ENCODE measurements around the gene RPL10A.
"Not testable (repeated sequence)": the region's sequence is repeated elsewhere in the genome, so short reads cannot be mapped to it uniquely, and the experiment has no call there.

Gene RPL10A

GRCh38 chr6:35506536-35506935, 38.3 kb downstream of the RPL10A start:
- Histone ChIP-seq H3K4me1 (ENCODE audit: control insufficient read depth in 5 of 5, insufficient read depth in 5 of 5, low read length in 5 of 5) (peaks cover 0 to 4% (median 0%) of the 10 kb centered on the region in 5 donors), H3K27ac (ENCODE audit: low read depth, low read length) (no peak overlapping the region), H3K27me3 (ENCODE audit: control insufficient read depth in 5 of 5, insufficient read depth in 4 of 5, low read length in 5 of 5) (peaks cover 28 to 66% (median 48%) of the 10 kb centered on the region in 5 donors), H3K4me3 (ENCODE audit: low read depth in 1 of 5, low read length in 5 of 5) (no peak overlapping the region), H3K9me3 (ENCODE audit: control insufficient read depth in 5 of 5, low read length in 5 of 5) (peaks cover 0 to 5% (median 0%) of the 10 kb centered on the region in 5 donors), H3K9ac (ENCODE audit: low read length in 5 of 5) (no peak overlapping the region), H3K36me3 (ENCODE audit: control insufficient read depth in 5 of 5, insufficient read depth in 5 of 5, low read length in 5 of 5) (no peaks in the 10 kb centered on the region)

GRCh38 chr6:35507221-35507620, 39.0 kb downstream of the RPL10A start:
- Histone ChIP-seq H3K4me3 (ENCODE audit: low read depth in 1 of 5, low read length in 5 of 5) (no peak overlapping the region), H3K27ac (ENCODE audit: low read depth, low read length) (no peak overlapping the region), H3K36me3 (ENCODE audit: control insufficient read depth in 5 of 5, insufficient read depth in 5 of 5, low read length in 5 of 5) (no peaks in the 10 kb centered on the region), H3K4me1 (ENCODE audit: control insufficient read depth in 5 of 5, insufficient read depth in 5 of 5, low read length in 5 of 5) (peaks cover 0 to 5% (median 0%) of the 10 kb centered on the region in 5 donors), H3K27me3 (ENCODE audit: control insufficient read depth in 5 of 5, insufficient read depth in 4 of 5, low read length in 5 of 5) (peaks cover 30 to 68% (median 48%) of the 10 kb centered on the region in 5 donors), H3K9me3 (ENCODE audit: control insufficient read depth in 5 of 5, low read length in 5 of 5) (peaks cover 0 to 5% (median 0%) of the 10 kb centered on the region in 5 donors), H3K9ac (ENCODE audit: low read length in 5 of 5) (no peak overlapping the region)

GRCh38 chr6:35508027-35508426, 39.8 kb downstream of the RPL10A start:
- no peaks in the 10 kb centered on the region for H3K36me3 ChIP-seq (ENCODE audit: control insufficient read depth in 5 of 5, insufficient read depth in 5 of 5, low read length in 5 of 5)
- no peak overlapping the region for H3K4me3 ChIP-seq (ENCODE audit: low read depth in 1 of 5, low read length in 5 of 5)
- no peak overlapping the region for H3K27ac ChIP-seq (ENCODE audit: low read depth, low read length)
- no peak overlapping the region for H3K9ac ChIP-seq (ENCODE audit: low read length in 5 of 5)
- peaks cover 0 to 5% (median 0%) of the 10 kb centered on the region in 5 donors for H3K9me3 ChIP-seq (ENCODE audit: control insufficient read depth in 5 of 5, low read length in 5 of 5)
- H3K27me3 ChIP-seq (ENCODE audit: control insufficient read depth in 5 of 5, insufficient read depth in 4 of 5, low read length in 5 of 5) = peaks cover 35 to 72% (median 48%) of the 10 kb centered on the region in 5 donors
- peaks cover 0 to 5% (median 0%) of the 10 kb centered on the region in 5 donors for H3K4me1 ChIP-seq (ENCODE audit: control insufficient read depth in 5 of 5, insufficient read depth in 5 of 5, low read length in 5 of 5)

GRCh38 chr6:35508542-35508941, 40.3 kb downstream of the RPL10A start:
- peaks cover 32 to 67% (median 44%) of the 10 kb centered on the region in 5 donors for H3K27me3 ChIP-seq (ENCODE audit: control insufficient read depth in 5 of 5, insufficient read depth in 4 of 5, low read length in 5 of 5)
- H3K36me3 ChIP-seq (ENCODE audit: control insufficient read depth in 5 of 5, insufficient read depth in 5 of 5, low read length in 5 of 5) = no peaks in the 10 kb centered on the region

GRCh38 chr6:35510916-35511561, 42.8 kb downstream of the RPL10A start:
- H3K4me1 ChIP-seq (ENCODE audit: control insufficient read depth in 5 of 5, insufficient read depth in 5 of 5, low read length in 5 of 5) = peaks cover 0 to 5% (median 0%) of the 10 kb centered on the region in 5 donors
- peaks cover 0 to 5% (median 0%) of the 10 kb centered on the region in 5 donors for H3K9me3 ChIP-seq (ENCODE audit: control insufficient read depth in 5 of 5, low read length in 5 of 5)
- H3K27me3 ChIP-seq (ENCODE audit: control insufficient read depth in 5 of 5, insufficient read depth in 4 of 5, low read length in 5 of 5) = peaks cover 22 to 50% (median 29%) of the 10 kb centered on the region in 5 donors
- H3K4me3 ChIP-seq (ENCODE audit: low read depth in 1 of 5, low read length in 5 of 5) = no peak overlapping the region
- no peaks in the 10 kb centered on the region for H3K36me3 ChIP-seq (ENCODE audit: control insufficient read depth in 5 of 5, insufficient read depth in 5 of 5, low read length in 5 of 5)
- H3K9ac ChIP-seq (ENCODE audit: low read length in 5 of 5) = no peak overlapping the region
- no peak overlapping the region for H3K27ac ChIP-seq (ENCODE audit: low read depth, low read length)

More at GRCh38 chr6:35508542-35508941, 40.3 kb downstream of the RPL10A start:
- Histone ChIP-seq H3K4me1 (ENCODE audit: control insufficient read depth in 5 of 5, insufficient read depth in 5 of 5, low read length in 5 of 5) (peaks cover 0 to 5% (median 0%) of the 10 kb centered on the region in 5 donors), H3K27ac (ENCODE audit: low read depth, low read length) (no peak overlapping the region), H3K4me3 (ENCODE audit: low read depth in 1 of 5, low read length in 5 of 5) (no peak overlapping the region), H3K9me3 (ENCODE audit: control insufficient read depth in 5 of 5, low read length in 5 of 5) (peaks cover 0 to 5% (median 0%) of the 10 kb centered on the region in 5 donors), H3K9ac (ENCODE audit: low read length in 5 of 5) (no peak overlapping the region)

- Histone ChIP-seq H3K4me3 (ENCODE audit: low read depth in 1 of 5, low read length in 5 of 5) (no peak overlapping the region), H3K4me1 (ENCODE audit: control insufficient read depth in 5 of 5, insufficient read depth in 5 of 5, low read length in 5 of 5) (peaks cover 0 to 5% (median 0%) of the 10 kb centered on the region in 5 donors), H3K9me3 (ENCODE audit: control insufficient read depth in 5 of 5, low read length in 5 of 5) (peaks cover 0 to 5% (median 0%) of the 10 kb centered on the region in 5 donors), H3K27me3 (ENCODE audit: control insufficient read depth in 5 of 5, insufficient read depth in 4 of 5, low read length in 5 of 5) (peaks cover 20 to 50% (median 24%) of the 10 kb centered on the region in 5 donors), H3K27ac (ENCODE audit: low read depth, low read length) (no peak overlapping the region), H3K9ac (ENCODE audit: low read length in 5 of 5) (no peak overlapping the region), H3K36me3 (ENCODE audit: control insufficient read depth in 5 of 5, insufficient read depth in 5 of 5, low read length in 5 of 5) (no peaks in the 10 kb centered on the region)
Measured at GRCh38 chr6:35511562-35511941, 43.4 kb downstream of the RPL10A start.

GRCh38 chr6:35512006-35512405, 43.8 kb downstream of the RPL10A start:
- Histone ChIP-seq H3K4me1 (ENCODE audit: control insufficient read depth in 5 of 5, insufficient read depth in 5 of 5, low read length in 5 of 5) (peaks cover 0 to 5% (median 0%) of the 10 kb centered on the region in 5 donors), H3K9me3 (ENCODE audit: control insufficient read depth in 5 of 5, low read length in 5 of 5) (peaks cover 0 to 1% (median 0%) of the 10 kb centered on the region in 5 donors), H3K27me3 (ENCODE audit: control insufficient read depth in 5 of 5, insufficient read depth in 4 of 5, low read length in 5 of 5) (peaks cover 16 to 47% (median 20%) of the 10 kb centered on the region in 5 donors), H3K4me3 (ENCODE audit: low read depth in 1 of 5, low read length in 5 of 5) (no peak overlapping the region), H3K9ac (ENCODE audit: low read length in 5 of 5) (no peak overlapping the region), H3K36me3 (ENCODE audit: control insufficient read depth in 5 of 5, insufficient read depth in 5 of 5, low read length in 5 of 5) (no peaks in the 10 kb centered on the region), H3K27ac (ENCODE audit: low read depth, low read length) (no peak overlapping the region)

- Histone ChIP-seq H3K36me3 (ENCODE audit: control insufficient read depth in 5 of 5, insufficient read depth in 5 of 5, low read length in 5 of 5) (no peaks in the 10 kb centered on the region), H3K27ac (ENCODE audit: low read depth, low read length) (no peak within 1 kb of the TSS), H3K9ac (ENCODE audit: low read length in 5 of 5) (no peak within 1 kb of the TSS)
Measured at GRCh38 chr6:35512740-35513139, 44.5 kb downstream of the RPL10A start, which contains the start of gene TULP1. Gene TULP1 (minus strand): TSS chr6:35512896. CDS start chr6:35512858, 38 bp downstream.

GRCh38 chr6:35514587-35514986, 46.4 kb downstream of the RPL10A start:
- Histone ChIP-seq H3K9me3 (ENCODE audit: control insufficient read depth in 5 of 5, low read length in 5 of 5) (no peaks in the 10 kb centered on the region), H3K27me3 (ENCODE audit: control insufficient read depth in 5 of 5, insufficient read depth in 4 of 5, low read length in 5 of 5) (peaks cover 12 to 24% (median 16%) of the 10 kb centered on the region in 5 donors), H3K27ac (ENCODE audit: low read depth, low read length) (no peak overlapping the region), H3K4me1 (ENCODE audit: control insufficient read depth in 5 of 5, insufficient read depth in 5 of 5, low read length in 5 of 5) (peaks cover 0 to 5% (median 0%) of the 10 kb centered on the region in 5 donors), H3K4me3 (ENCODE audit: low read depth in 1 of 5, low read length in 5 of 5) (no peak overlapping the region), H3K9ac (ENCODE audit: low read length in 5 of 5) (no peak overlapping the region), H3K36me3 (ENCODE audit: control insufficient read depth in 5 of 5, insufficient read depth in 5 of 5, low read length in 5 of 5) (no peaks in the 10 kb centered on the region)

More at GRCh38 chr6:35512740-35513139, 44.5 kb downstream of the RPL10A start, which contains the start of gene TULP1:
- Histone ChIP-seq H3K27me3 (ENCODE audit: control insufficient read depth in 5 of 5, insufficient read depth in 4 of 5, low read length in 5 of 5) (peaks cover 16 to 42% (median 20%) of the 10 kb centered on the region in 5 donors), H3K4me1 (ENCODE audit: control insufficient read depth in 5 of 5, insufficient read depth in 5 of 5, low read length in 5 of 5) (peaks cover 0 to 5% (median 0%) of the 10 kb centered on the region in 5 donors), H3K9me3 (ENCODE audit: control insufficient read depth in 5 of 5, low read length in 5 of 5) (no peaks in the 10 kb centered on the region), H3K4me3 (ENCODE audit: low read depth in 1 of 5, low read length in 5 of 5) (no peak within 1 kb of the TSS)

GRCh38 chr6:35515939-35516338, 47.7 kb downstream of the RPL10A start:
- not testable (repeated sequence) for H3K4me1 ChIP-seq (ENCODE audit: control insufficient read depth in 5 of 5, insufficient read depth in 5 of 5, low read length in 5 of 5); H3K4me3 ChIP-seq (ENCODE audit: low read depth in 1 of 5, low read length in 5 of 5); H3K9ac ChIP-seq (ENCODE audit: low read length in 5 of 5); H3K9me3 ChIP-seq (ENCODE audit: control insufficient read depth in 5 of 5, low read length in 5 of 5); H3K36me3 ChIP-seq (ENCODE audit: control insufficient read depth in 5 of 5, insufficient read depth in 5 of 5, low read length in 5 of 5); H3K27ac ChIP-seq (ENCODE audit: low read depth, low read length)
- H3K27me3 ChIP-seq (ENCODE audit: control insufficient read depth in 5 of 5, insufficient read depth in 4 of 5, low read length in 5 of 5) = peaks cover 6 to 14% (median 10%) of the 10 kb centered on the region in 5 donors

Data from subcutaneous abdominal adipose tissue (tissue), 5 donors.